ENCODE data around the gene TBC1D9B.

DNA sequence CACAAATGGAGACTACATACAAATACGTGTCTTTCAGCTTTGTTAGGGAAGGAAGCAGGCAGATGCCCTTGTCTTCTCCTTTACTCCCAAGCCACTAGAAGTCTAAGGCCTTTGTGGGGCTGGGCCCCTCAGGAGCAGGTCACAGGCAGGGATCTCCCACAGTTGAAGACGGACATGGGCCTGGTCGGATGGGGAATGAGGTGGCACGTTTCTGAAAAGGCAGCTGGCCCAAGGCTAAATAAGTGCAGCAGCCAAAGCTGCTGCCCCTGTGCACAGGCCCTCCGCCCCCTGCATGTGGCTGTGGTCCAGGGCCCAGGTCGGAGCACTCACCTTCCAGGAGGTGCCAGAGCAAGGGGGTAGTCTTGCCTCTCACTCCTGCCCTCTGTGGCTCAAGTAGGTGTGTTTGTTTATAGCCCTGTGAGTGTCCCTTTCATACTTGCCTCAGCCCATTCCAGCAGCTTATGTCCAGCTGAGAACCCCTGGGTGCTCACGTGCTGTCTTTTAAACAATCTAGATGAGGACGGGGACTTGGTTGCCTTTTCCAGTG, 85.2 kb downstream of the TBC1D9B start:
- TF ChIP-seq POLR2A (IDR thresholded peaks at IDR 0.05; ENCODE audit: low read depth, low read length) (no peak), TAF1 (IDR thresholded peaks at IDR 0.05; ENCODE audit: low read depth, low read length) (no peak)
